ENCODE measurements around the gene OR8D2.

The OR8D2 gene

DNA sequence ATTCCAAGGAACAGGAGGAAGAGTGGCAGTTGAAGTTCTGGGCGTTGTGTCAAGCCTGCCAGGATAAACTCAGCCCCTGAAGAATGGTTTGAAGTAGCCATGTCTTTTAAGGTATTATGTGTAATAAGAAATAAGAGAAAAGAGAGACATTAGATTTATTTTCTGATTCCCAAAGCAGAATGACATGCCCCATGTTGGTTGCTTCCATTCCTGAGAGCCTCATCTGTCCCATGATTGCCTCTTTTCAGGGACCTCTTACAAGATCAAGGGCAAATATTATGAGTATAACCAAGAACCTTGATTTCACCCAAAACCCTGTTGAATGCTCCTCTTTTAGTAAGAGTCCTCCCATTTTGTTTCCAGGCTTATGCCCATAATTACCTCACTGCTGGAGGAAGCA lies at the start of gene OR8D2:
TSS of gene OR8D2 (minus strand) at position 101 of the 400 bp plus-strand sequence. CDS start at position 101, 0 bp downstream.
- no peak within 1 kb of the TSS for H3K27ac Mint-ChIP-seq
- no peak within 1 kb of the TSS for H3K4me3 Mint-ChIP-seq
- peaks cover 10% of the 10 kb centered on the region for H3K27me3 Mint-ChIP-seq
- H3K36me3 Mint-ChIP-seq = no peaks in the 10 kb centered on the region
- H3K4me1 Mint-ChIP-seq (ENCODE audit: low read depth) = no peaks in the 10 kb centered on the region
- no peaks in the 10 kb centered on the region for H3K9me3 Mint-ChIP-seq (ENCODE audit: low read depth)

DNA sequence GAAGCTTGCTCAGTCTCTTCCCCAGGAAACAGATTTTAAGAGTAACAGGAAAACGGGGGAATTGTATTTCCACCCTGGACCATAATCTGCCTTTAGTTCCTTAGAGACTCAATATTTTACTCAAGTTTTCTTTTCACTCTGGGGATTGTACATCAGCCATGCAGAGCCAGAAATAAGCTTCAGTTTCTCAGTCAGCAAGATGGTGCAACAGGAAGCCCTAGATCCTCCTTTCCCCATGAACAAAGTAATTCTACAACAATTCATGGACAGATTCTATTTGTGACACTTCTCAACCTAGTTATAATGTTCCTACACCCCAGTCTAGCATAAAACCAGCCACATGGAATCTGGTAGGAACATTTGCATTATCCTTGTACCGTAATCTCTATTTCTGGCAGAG lies 39.6 kb upstream of the OR8D2 start:
- Mint-ChIP-seq H3K9me3 (ENCODE audit: low read depth) (no peaks in the 10 kb centered on the region), H3K27me3 (peaks cover 3% of the 10 kb centered on the region), H3K27ac (no peak overlapping the region), H3K36me3 (no peaks in the 10 kb centered on the region), H3K4me1 (ENCODE audit: low read depth) (no peaks in the 10 kb centered on the region), H3K4me3 (no peak overlapping the region)

GRCh38 chr11:124346311-124346955 lies 26.4 kb upstream of the OR8D2 start:
- H3K27me3 Mint-ChIP-seq = peaks cover 3% of the 10 kb centered on the region
- no peaks in the 10 kb centered on the region for H3K36me3 Mint-ChIP-seq
- H3K27ac Mint-ChIP-seq = no peak overlapping the region
- no peaks in the 10 kb centered on the region for H3K4me1 Mint-ChIP-seq (ENCODE audit: low read depth)
- H3K4me3 Mint-ChIP-seq = no peak overlapping the region
- peaks cover 5% of the 10 kb centered on the region for H3K9me3 Mint-ChIP-seq (ENCODE audit: low read depth)

DNA sequence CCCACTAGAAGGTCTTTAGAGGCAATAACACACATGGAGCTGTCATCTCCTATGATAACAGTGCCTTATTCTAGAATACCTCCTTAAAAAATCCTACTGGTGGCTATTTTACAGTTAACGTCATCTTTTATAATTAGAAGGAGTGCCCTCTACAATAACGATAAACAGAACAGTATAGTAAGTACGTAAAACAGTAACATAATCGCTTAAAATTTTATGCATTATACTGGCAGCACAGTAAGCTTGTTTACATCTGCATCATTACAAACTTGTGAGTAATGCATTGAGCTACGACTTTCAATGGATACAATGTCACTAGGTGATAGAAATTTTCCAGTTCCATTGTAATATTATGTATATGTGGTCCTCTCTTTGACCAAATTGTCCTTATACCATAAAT lies 24.3 kb upstream of the OR8D2 start:
- Mint-ChIP-seq H3K27me3 (peaks cover 3% of the 10 kb centered on the region), H3K27ac (no peak overlapping the region), H3K9me3 (ENCODE audit: low read depth) (no peaks in the 10 kb centered on the region), H3K4me3 (no peak overlapping the region), H3K36me3 (no peaks in the 10 kb centered on the region), H3K4me1 (ENCODE audit: low read depth) (no peaks in the 10 kb centered on the region)

- Mint-ChIP-seq H3K4me3 (no peak overlapping the region), H3K9me3 (ENCODE audit: low read depth) (no peaks in the 10 kb centered on the region), H3K27ac (no peak overlapping the region), H3K36me3 (no peaks in the 10 kb centered on the region), H3K4me1 (ENCODE audit: low read depth) (no peaks in the 10 kb centered on the region), H3K27me3 (peaks cover 3% of the 10 kb centered on the region)
Measured at GRCh38 chr11:124340142-124340447, 20.1 kb upstream of the OR8D2 start.

DNA sequence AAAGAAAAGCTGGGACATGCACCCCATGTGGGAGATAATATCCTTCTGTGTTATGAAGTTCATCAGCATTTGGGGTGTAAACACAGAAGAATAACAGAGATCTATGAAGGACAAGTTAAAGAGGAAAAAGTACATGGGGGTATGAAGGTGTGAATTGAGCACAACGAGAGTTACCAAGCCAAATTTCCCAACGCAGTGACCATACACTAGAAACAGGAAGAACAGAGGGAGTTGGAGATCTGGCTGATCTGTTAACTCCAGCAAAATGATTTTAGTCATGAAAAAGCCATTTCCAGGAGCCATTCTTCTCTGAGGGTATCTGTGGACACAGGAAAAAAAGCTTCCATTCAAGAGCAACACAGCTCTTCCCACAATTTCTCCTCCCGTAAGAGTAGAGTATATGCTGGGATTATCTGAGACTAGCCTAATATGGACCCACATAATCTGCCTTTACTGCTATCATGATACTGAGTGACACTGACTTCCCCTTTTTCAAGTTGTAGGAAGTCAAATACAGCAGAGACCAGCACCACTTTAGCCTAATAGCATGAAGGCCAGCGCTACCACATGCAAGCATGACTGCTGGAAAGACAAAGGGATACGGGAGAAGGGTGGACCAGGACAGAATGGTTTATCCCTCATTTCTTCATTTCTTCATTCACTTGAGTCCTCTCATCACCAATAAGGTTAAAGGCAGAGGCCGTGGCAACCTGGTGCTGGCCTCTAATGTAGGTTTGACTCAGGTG lies 19.6 kb upstream of the OR8D2 start:
- peaks cover 3% of the 10 kb centered on the region for H3K27me3 Mint-ChIP-seq
- no peak overlapping the region for H3K4me3 Mint-ChIP-seq
- H3K9me3 Mint-ChIP-seq (ENCODE audit: low read depth) = no peaks in the 10 kb centered on the region
- H3K27ac Mint-ChIP-seq = no peak overlapping the region
- H3K36me3 Mint-ChIP-seq = no peaks in the 10 kb centered on the region
- no peaks in the 10 kb centered on the region for H3K4me1 Mint-ChIP-seq (ENCODE audit: low read depth)

DNA sequence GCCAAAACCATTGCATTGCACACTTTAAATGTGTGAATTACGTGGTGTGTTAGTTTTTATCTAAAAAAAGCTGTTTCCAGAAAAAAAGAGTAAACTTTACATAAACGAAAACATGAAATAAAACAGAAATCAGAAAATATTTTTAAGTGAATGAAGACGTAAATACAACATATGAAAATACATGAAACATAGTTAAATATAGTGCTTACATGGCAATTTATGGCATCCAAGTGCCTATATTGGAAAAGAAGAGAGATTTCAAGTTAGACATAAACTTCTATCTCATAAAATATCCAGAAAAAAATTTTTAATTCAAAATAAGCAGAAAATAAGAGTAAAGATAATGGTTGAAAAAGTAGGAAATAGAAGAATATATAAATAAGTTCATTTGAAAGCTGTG lies 11.9 kb upstream of the OR8D2 start:
- Mint-ChIP-seq H3K36me3 (no peaks in the 10 kb centered on the region), H3K27ac (no peak overlapping the region), H3K4me1 (ENCODE audit: low read depth) (no peaks in the 10 kb centered on the region), H3K9me3 (ENCODE audit: low read depth) (no peaks in the 10 kb centered on the region), H3K4me3 (no peak overlapping the region), H3K27me3 (peaks cover 6% of the 10 kb centered on the region)

DNA sequence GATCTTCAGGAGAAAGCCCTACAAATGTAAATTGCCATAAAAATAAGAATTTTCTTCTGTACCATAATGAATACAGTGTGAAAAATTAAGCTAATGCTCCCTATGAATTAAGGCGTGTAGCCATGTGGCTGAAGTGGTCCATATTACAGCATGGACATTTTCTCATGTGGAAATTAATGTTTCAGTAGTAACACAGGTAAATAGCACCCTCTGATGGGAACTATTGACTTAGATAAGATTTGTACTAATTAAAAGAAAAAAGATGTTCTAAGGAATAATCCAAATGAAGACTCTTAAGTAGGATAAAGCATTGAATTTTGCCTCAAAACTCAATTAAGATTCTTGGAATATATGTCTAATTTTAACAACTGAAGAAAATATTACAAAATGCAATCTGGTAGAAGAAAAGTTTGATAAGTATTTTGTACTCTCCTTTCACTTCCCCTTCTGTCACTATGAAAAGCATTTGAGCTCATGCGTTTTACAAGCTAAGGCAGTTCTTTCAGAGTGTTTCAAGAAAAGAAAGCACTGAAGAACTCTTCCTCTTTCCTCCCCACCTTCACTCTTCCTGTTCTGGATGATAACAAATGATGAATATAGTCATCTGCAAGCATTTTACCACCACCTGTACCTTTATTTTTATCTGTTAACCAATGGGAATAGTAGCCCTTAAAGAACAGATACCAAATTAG lies 9.9 kb upstream of the OR8D2 start:
- peaks cover 8% of the 10 kb centered on the region for H3K27me3 Mint-ChIP-seq
- no peak overlapping the region for H3K4me3 Mint-ChIP-seq
- H3K9me3 Mint-ChIP-seq (ENCODE audit: low read depth) = no peaks in the 10 kb centered on the region
- no peaks in the 10 kb centered on the region for H3K36me3 Mint-ChIP-seq
- H3K27ac Mint-ChIP-seq = no peak overlapping the region
- H3K4me1 Mint-ChIP-seq (ENCODE audit: low read depth) = no peaks in the 10 kb centered on the region

DNA sequence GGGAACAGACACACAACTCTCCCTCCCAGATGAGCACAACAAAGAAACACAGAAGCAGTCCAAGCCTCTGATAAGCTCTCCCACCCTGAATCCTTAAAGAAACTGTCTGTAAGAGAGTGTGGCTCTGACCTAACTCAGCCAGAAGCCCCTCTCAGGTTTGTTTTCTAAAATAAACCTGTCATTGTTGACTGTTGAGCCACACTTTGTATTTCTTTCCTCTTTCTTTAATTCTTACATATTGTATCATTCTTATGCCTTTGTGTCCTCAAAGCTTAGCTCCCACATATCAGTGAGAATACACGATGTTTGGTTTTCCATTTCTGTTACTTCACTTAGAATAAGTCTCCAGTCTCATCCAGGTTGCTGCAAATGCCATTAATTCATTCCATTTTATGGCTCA lies 7.8 kb upstream of the OR8D2 start:
- Mint-ChIP-seq H3K27ac (no peak overlapping the region), H3K4me1 (ENCODE audit: low read depth) (no peaks in the 10 kb centered on the region), H3K9me3 (ENCODE audit: low read depth) (no peaks in the 10 kb centered on the region), H3K4me3 (no peak overlapping the region), H3K36me3 (no peaks in the 10 kb centered on the region), H3K27me3 (peaks cover 9% of the 10 kb centered on the region)

DNA sequence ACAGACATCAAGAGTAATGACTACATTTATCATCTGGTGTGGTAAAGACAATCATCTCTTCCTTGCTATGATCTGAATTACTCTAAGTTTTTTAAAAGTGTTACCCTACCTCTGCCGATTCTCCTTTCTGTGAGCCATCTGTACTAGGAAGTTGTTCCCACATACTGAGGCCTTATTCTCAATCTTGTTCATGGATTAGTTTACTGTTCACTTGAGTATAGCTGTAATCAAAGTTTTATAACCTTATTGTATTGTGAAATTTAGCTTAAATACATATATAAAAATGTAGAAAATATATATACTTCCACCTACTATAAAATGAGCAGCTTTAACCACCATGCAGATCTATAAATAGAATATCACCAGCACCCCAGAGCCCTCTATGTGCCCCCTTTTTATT lies 2.4 kb upstream of the OR8D2 start:
- no peak overlapping the region for H3K4me3 Mint-ChIP-seq
- no peaks in the 10 kb centered on the region for H3K9me3 Mint-ChIP-seq (ENCODE audit: low read depth)
- H3K27me3 Mint-ChIP-seq = peaks cover 10% of the 10 kb centered on the region
- H3K4me1 Mint-ChIP-seq (ENCODE audit: low read depth) = no peaks in the 10 kb centered on the region
- no peak overlapping the region for H3K27ac Mint-ChIP-seq
- no peaks in the 10 kb centered on the region for H3K36me3 Mint-ChIP-seq

GRCh38 chr11:124315052-124315451 lies 4.9 kb downstream of the OR8D2 start:
- H3K4me3 Mint-ChIP-seq = no peak overlapping the region
- no peaks in the 10 kb centered on the region for H3K4me1 Mint-ChIP-seq (ENCODE audit: low read depth)
- no peak overlapping the region for H3K27ac Mint-ChIP-seq
- no peaks in the 10 kb centered on the region for H3K9me3 Mint-ChIP-seq (ENCODE audit: low read depth)
- H3K27me3 Mint-ChIP-seq = peaks cover 3% of the 10 kb centered on the region
- no peaks in the 10 kb centered on the region for H3K36me3 Mint-ChIP-seq

- H3K27ac Mint-ChIP-seq = no peak within 1 kb of the TSS
- no peaks in the 10 kb centered on the region for H3K9me3 Mint-ChIP-seq (ENCODE audit: low read depth)
- no peak within 1 kb of the TSS for H3K4me3 Mint-ChIP-seq
- H3K27me3 Mint-ChIP-seq = peaks cover 3% of the 10 kb centered on the region
- no peaks in the 10 kb centered on the region for H3K36me3 Mint-ChIP-seq
- no peaks in the 10 kb centered on the region for H3K4me1 Mint-ChIP-seq (ENCODE audit: low read depth)
Measured at GRCh38 chr11:124313849-124314248, 6.1 kb downstream of the OR8D2 start, which contains the start of gene OR8D1. Gene OR8D1, minus strand, starts transcription at chr11:124313949. Its CDS starts 3,183 bp downstream, at chr11:124310766.

- Mint-ChIP-seq H3K9me3 (ENCODE audit: low read depth) (no peaks in the 10 kb centered on the region), H3K4me1 (ENCODE audit: low read depth) (no peaks in the 10 kb centered on the region), H3K4me3 (no peak overlapping the region), H3K27me3 (peaks cover 3% of the 10 kb centered on the region), H3K36me3 (no peaks in the 10 kb centered on the region), H3K27ac (no peak overlapping the region)
Measured at GRCh38 chr11:124313131-124313530, 6.9 kb downstream of the OR8D2 start.

- Mint-ChIP-seq H3K4me1 (ENCODE audit: low read depth) (no peaks in the 10 kb centered on the region), H3K27ac (no peak overlapping the region), H3K27me3 (peaks cover 2% of the 10 kb centered on the region), H3K36me3 (no peaks in the 10 kb centered on the region), H3K9me3 (ENCODE audit: low read depth) (no peaks in the 10 kb centered on the region), H3K4me3 (no peak overlapping the region)
Measured at GRCh38 chr11:124311670-124312069, 8.3 kb downstream of the OR8D2 start.

DNA sequence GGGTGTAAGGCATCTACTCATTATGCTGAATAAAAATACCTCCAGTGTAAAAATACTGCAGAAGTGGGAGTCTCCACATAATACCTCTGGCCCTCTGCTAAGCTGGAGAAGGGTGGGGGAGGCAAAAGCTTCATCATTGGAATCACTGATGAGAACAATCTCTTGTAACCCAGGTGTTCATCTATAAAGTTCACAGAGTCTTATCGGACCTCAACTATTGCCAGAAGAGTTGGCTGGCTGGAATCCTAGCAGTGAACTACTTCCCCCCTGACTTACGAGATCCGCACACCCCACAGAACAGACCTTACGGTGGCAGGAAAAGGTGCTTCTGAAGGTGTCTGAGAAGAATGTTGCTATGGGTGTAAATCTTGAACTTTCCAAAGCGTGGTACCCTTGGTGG lies 8.7 kb downstream of the OR8D2 start:
- no peaks in the 10 kb centered on the region for H3K4me1 Mint-ChIP-seq (ENCODE audit: low read depth)

More for the DNA sequence above, 8.7 kb downstream of the OR8D2 start:
- H3K27ac Mint-ChIP-seq = no peak overlapping the region
- no peaks in the 10 kb centered on the region for H3K27me3 Mint-ChIP-seq
- no peaks in the 10 kb centered on the region for H3K9me3 Mint-ChIP-seq (ENCODE audit: low read depth)
- no peak overlapping the region for H3K4me3 Mint-ChIP-seq
- H3K36me3 Mint-ChIP-seq = no peaks in the 10 kb centered on the region
